Measurements from ENCODE around the gene GINS2.

DNA sequence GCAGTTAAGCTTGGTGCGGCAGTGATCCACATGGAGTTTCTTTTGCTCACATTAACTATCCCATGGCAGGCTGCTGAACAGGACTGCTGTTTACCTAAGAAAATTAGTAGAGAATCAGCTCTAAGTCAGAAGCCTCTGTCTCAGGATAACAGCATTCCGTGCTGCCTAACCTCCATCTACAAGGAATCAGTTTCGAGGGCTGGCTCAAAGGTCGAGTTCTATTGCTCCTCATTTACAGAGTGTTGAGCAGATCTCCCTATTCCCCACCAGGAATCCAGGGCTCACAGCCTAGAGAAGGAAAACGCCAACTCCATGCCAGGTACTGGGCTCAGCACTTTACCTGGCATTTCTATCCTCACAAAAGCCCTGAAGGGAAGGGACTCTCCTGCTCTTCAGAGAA is 9.9 kb downstream of the GINS2 start:
- TF ChIP-seq, protein P1, sequence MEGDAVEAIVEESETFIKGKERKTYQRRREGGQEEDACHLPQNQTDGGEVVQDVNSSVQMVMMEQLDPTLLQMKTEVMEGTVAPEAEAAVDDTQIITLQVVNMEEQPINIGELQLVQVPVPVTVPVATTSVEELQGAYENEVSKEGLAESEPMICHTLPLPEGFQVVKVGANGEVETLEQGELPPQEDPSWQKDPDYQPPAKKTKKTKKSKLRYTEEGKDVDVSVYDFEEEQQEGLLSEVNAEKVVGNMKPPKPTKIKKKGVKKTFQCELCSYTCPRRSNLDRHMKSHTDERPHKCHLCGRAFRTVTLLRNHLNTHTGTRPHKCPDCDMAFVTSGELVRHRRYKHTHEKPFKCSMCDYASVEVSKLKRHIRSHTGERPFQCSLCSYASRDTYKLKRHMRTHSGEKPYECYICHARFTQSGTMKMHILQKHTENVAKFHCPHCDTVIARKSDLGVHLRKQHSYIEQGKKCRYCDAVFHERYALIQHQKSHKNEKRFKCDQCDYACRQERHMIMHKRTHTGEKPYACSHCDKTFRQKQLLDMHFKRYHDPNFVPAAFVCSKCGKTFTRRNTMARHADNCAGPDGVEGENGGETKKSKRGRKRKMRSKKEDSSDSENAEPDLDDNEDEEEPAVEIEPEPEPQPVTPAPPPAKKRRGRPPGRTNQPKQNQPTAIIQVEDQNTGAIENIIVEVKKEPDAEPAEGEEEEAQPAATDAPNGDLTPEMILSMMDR (IDR thresholded peaks at IDR 0.05): no peak
- TF ChIP-seq, protein P2, sequence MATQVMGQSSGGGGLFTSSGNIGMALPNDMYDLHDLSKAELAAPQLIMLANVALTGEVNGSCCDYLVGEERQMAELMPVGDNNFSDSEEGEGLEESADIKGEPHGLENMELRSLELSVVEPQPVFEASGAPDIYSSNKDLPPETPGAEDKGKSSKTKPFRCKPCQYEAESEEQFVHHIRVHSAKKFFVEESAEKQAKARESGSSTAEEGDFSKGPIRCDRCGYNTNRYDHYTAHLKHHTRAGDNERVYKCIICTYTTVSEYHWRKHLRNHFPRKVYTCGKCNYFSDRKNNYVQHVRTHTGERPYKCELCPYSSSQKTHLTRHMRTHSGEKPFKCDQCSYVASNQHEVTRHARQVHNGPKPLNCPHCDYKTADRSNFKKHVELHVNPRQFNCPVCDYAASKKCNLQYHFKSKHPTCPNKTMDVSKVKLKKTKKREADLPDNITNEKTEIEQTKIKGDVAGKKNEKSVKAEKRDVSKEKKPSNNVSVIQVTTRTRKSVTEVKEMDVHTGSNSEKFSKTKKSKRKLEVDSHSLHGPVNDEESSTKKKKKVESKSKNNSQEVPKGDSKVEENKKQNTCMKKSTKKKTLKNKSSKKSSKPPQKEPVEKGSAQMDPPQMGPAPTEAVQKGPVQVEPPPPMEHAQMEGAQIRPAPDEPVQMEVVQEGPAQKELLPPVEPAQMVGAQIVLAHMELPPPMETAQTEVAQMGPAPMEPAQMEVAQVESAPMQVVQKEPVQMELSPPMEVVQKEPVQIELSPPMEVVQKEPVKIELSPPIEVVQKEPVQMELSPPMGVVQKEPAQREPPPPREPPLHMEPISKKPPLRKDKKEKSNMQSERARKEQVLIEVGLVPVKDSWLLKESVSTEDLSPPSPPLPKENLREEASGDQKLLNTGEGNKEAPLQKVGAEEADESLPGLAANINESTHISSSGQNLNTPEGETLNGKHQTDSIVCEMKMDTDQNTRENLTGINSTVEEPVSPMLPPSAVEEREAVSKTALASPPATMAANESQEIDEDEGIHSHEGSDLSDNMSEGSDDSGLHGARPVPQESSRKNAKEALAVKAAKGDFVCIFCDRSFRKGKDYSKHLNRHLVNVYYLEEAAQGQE (IDR thresholded peaks at IDR 0.05; ENCODE audit: insufficient read depth in 1 of 2, low read depth in 2 of 2, low read length in 1 of 2): no peak
- no peak for TF ChIP-seq POLR2AphosphoS5 (IDR thresholded peaks at IDR 0.05; ENCODE audit: low read depth, low read length)
- TF ChIP-seq TCF7L2 (IDR thresholded peaks at IDR 0.05; ENCODE audit: low read depth, low read length): no peak
- TF ChIP-seq SIN3A (IDR thresholded peaks at IDR 0.05; ENCODE audit: borderline replicate concordance, insufficient read depth, low read depth, low read length): no peak
